HepG2 (cell line): ENCODE results near the gene EGR2. TPM values are rescaled to one million over a fixed set of nuclear protein-coding genes. Genes with fewer than 3 reads are reported as not detected.

ENCODE experiments used
- ATAC-seq: fragments of 200-7000 bp; cut with Tn5 transposase; 3 replicates; pipeline ENCODE4 v1.9.1; 2020; ENCODE audit warnings: mild to moderate bottlenecking, moderate library complexity
- BruUV-seq: library from RNA; stranded (reverse); fragments of 400-500 nt; replicated peaks from 2 replicates; lab custom pipeline; 2021; lab: Mats Ljungman, UMichigan
- CTCF ChIA-PET: fragments of 300-600 bp; formaldehyde crosslinking; extraction: SDS; loops from one replicate; lab custom pipeline; 2021; ENCODE audit warnings: low total read pairs, inconsistent platforms, low intra/inter-chr PET ratio; lab: Yijun Ruan, JAX
- POLR2A ChIA-PET: fragments of 350-600 bp; sonication (Branson Sonifier 250); formaldehyde crosslinking; loops from one replicate; lab custom pipeline; 2020; ENCODE audit warnings: antibody characterized with exemption, inconsistent platforms; lab: Yijun Ruan, JAX
- DNase-seq: peaks from one replicate; pipeline ENCODE4 v3.0.0-alpha.2; 2015; ENCODE audit warnings: low spot score
- FAIRE-seq: peaks from 3 replicates; lab custom pipeline; 2011; peaks lifted over from hg19 to GRCh38; lab: Jason Lieb, UNC
- H2AFZ ChIP-seq: one replicate; pipeline ENCODE4 v1.6.1; 2011; ENCODE audit warnings: low read length, inconsistent platforms
- H3K27ac ChIP-seq: fragments of 300-600 bp; 3 replicates; pipeline ENCODE4 v1.8.0; 2011; ENCODE audit warnings: mixed run types, mild to moderate bottlenecking, mixed read lengths, low read length, inconsistent platforms; ENCODE audit not compliant: insufficient read depth; ENCODE audit errors: extremely low read length
- H3K27me3 ChIP-seq, 2 experiments: fragments of 200-600 bp in 1 of 2; 2 replicates in 1 of 2; 3 replicates in 1 of 2; pipeline versions ENCODE4 v1.6.0 to v1.8.0; 2011; ENCODE audit warnings: low read length in 2 of 2, mild to moderate bottlenecking in 2 of 2, moderate library complexity in 2 of 2, inconsistent platforms in 1 of 2; ENCODE audit not compliant: insufficient read depth in 2 of 2, control insufficient read depth in 1 of 2
- H3K36me3 ChIP-seq, 2 experiments: fragments of 200-600 bp in 1 of 2; replicated peaks in 1 of 2; 2 replicates in 1 of 2; 3 replicates in 1 of 2; pipeline versions ENCODE4 v1.5.1 to v1.8.0; 2011; ENCODE audit warnings: low read length in 2 of 2, inconsistent platforms in 1 of 2; ENCODE audit not compliant: insufficient read depth in 2 of 2, control insufficient read depth in 1 of 2
- H3K4me1 ChIP-seq: 2 replicates; pipeline ENCODE4 v1.5.1; 2012; ENCODE audit warnings: low read length, inconsistent platforms; ENCODE audit not compliant: insufficient read depth
- H3K4me2 ChIP-seq: 2 replicates; pipeline ENCODE4 v1.6.0; 2011; ENCODE audit warnings: low read depth, low read length, inconsistent platforms
- H3K4me3 ChIP-seq, 3 experiments: fragments of 200-600 bp in 1 of 3; sonication (generic), shearing (Covaris generic) in 1 of 3; replicated peaks in 1 of 3; 2 replicates each; pipeline ENCODE4 v1.5.1; 2011 to 2016; ENCODE audit warnings: low read length in 3 of 3, inconsistent platforms in 2 of 3, low read depth in 2 of 3, mild to moderate bottlenecking in 2 of 3, control low read depth in 1 of 3, mixed read lengths in 1 of 3; ENCODE audit not compliant: insufficient read depth in 1 of 3
- H3K79me2 ChIP-seq: one replicate; pipeline ENCODE4 v1.6.1; 2011; ENCODE audit warnings: low read length, inconsistent platforms; ENCODE audit not compliant: insufficient read depth
- H3K9ac ChIP-seq: 2 replicates; pipeline ENCODE4 v1.6.0; 2011; ENCODE audit warnings: mild to moderate bottlenecking, low read depth, low read length, inconsistent platforms; ENCODE audit not compliant: insufficient read depth
- H3K9me3 ChIP-seq: 2 replicates; pipeline ENCODE4 v1.5.1; 2012; ENCODE audit warnings: mild to moderate bottlenecking, low read length
- H4K20me1 ChIP-seq: 2 replicates; pipeline ENCODE4 v1.6.0; 2011; ENCODE audit warnings: inconsistent platforms, mild to moderate bottlenecking, low read length, moderate library complexity; ENCODE audit not compliant: insufficient read depth
- HNF4A ChIP-seq: sonication (generic); formaldehyde crosslinking; IDR thresholded peaks from 2 replicates; pipeline ENCODE4 v1.4.0; 2020; ENCODE audit warnings: missing genetic modification reagents
- PATZ1 ChIP-seq: sonication (generic); formaldehyde crosslinking; IDR thresholded peaks from 2 replicates; pipeline ENCODE4 v1.4.0; 2020; ENCODE audit warnings: missing genetic modification reagents
- YEATS4 ChIP-seq: sonication (generic); formaldehyde crosslinking; IDR thresholded peaks from 2 replicates; pipeline ENCODE4 v1.4.0; 2020; ENCODE audit warnings: missing genetic modification reagents, borderline replicate concordance
- ZNF441 ChIP-seq: sonication (generic); formaldehyde crosslinking; IDR thresholded peaks from 2 replicates; pipeline ENCODE4 v1.7.0; 2021; ENCODE audit warnings: missing genetic modification reagents, borderline replicate concordance
- WGBS: methylation state at CpG from one replicate; pipeline ENCODE4 v1.1.6; 2017; ENCODE audit warnings: low lambda C conversion rate; 5-methylcytosine and 5-hydroxymethylcytosine counted together
- in situ Hi-C: cut with HindIII; loops from 2 replicates; pipeline ENCODE4 v1.10.0; 2017; ENCODE audit warnings: low pct_unique_long_range_greater_than_20kb; ENCODE audit not compliant: extremely low pct_ligation_motif_present
- intact Hi-C: fragments of 100-400 bp; cut with micrococcal nuclease; formaldehyde crosslinking; loops from one replicate; pipeline ENCODE4 v1.10.0; 2022; ENCODE audit not compliant: unreplicated experiment
- polyA plus RNA-seq, 8 experiments: library from polyadenylated mRNA; depleted of rRNA in 3 of 8; stranded (reverse) in 7 of 8; unstranded in 1 of 8; fragments of >200 nt; fragmentation: Illumina TruSeq in 4 of 8; extraction: Trizol in 4 of 8; gene quantifications; 2 replicates each; pipeline versions ENCODE4 v1.2.1 to v1.2.3, GENCODE V29; 2011 to 2016; ENCODE audit warnings: low read depth in 4 of 8, missing spikeins in 1 of 8, mixed read lengths in 1 of 8; ENCODE audit not compliant: insufficient read depth in 1 of 8
- total RNA-seq, 5 experiments: library from RNA; depleted of rRNA; stranded (reverse); fragments of >200 nt; fragmentation: Illumina TruSeq; extraction: Trizol; gene quantifications; 2 replicates each; pipeline ENCODE4 v1.2.3, GENCODE V29; 2016; ENCODE audit warnings: low read depth in 1 of 5
- TF ChIP-seq, protein P1 (sequence below): fragments of 450-650 bp; IDR thresholded peaks from 2 replicates; pipeline ENCODE4 v1.6.1; 2017

The EGR2 gene
- total and polyA plus RNA-seq, 2 of the 13 experiments (the other 11 are each of a cell fraction or from before 2014, with no cell fraction given): 0.11 to 0.15 TPM

DNA sequence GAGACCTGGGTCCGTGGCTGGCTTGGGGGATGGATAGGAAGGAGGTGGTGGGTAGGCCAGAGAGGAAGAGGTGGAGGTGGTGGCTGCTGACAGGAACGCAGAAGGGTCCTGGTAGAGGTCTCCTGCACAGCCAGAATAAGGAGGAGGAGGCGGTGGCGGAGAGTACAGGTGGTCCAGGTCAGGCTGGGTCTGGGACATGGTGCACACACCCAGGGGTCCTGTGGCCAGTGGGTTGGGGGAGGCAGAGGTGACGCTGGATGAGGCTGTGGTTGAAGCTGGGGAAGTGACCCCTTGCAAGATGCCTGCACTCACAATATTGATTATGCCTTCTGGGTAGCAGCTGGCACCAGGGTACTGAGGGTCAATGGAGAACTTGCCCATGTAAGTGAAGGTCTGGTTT is 2.2 kb downstream of the EGR2 start:
- Histone ChIP-seq H3K79me2 (no peaks in the 10 kb centered on the region), H3K9me3 (no peaks in the 10 kb centered on the region), H3K4me2 (no peak overlapping the region), H4K20me1 (no peaks in the 10 kb centered on the region), H3K27ac (no peak overlapping the region), H3K9ac (no peak overlapping the region), H3K4me3 (no peak overlapping the region), H3K4me1 (peaks cover 23% of the 10 kb centered on the region), H3K27me3 (peaks cover 7 to 23% of the 10 kb centered on the region in 2 experiments; a peak in 4 of 5 replicates), H3K36me3 (no peaks in the 10 kb centered on the region), H2AFZ (no peak overlapping the region)
- FAIRE-seq (no peak), ATAC-seq (no peak), DNase-seq (no peak)
- WGBS: 83% methylated on average over 5 of the region's 5 CpGs
- ChIA-PET POLR2A (no interaction called here), CTCF (no interaction called here)
- intact Hi-C loops: no loop called here
- in situ Hi-C loops: loop anchor here (25.0 kb wide), 1 partner anchor 552 kb away; the partner anchor contains the start of gene RTKN2
- no TSS peak for BruUV-seq
- TF ChIP-seq PATZ1 (CRISPR knock-in tag) (no peak), HNF4A (no peak), ZNF441 (CRISPR knock-in tag) (no peak)
- TF ChIP-seq, protein P1, sequence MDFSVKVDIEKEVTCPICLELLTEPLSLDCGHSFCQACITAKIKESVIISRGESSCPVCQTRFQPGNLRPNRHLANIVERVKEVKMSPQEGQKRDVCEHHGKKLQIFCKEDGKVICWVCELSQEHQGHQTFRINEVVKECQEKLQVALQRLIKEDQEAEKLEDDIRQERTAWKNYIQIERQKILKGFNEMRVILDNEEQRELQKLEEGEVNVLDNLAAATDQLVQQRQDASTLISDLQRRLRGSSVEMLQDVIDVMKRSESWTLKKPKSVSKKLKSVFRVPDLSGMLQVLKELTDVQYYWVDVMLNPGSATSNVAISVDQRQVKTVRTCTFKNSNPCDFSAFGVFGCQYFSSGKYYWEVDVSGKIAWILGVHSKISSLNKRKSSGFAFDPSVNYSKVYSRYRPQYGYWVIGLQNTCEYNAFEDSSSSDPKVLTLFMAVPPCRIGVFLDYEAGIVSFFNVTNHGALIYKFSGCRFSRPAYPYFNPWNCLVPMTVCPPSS: no peak

DNA sequence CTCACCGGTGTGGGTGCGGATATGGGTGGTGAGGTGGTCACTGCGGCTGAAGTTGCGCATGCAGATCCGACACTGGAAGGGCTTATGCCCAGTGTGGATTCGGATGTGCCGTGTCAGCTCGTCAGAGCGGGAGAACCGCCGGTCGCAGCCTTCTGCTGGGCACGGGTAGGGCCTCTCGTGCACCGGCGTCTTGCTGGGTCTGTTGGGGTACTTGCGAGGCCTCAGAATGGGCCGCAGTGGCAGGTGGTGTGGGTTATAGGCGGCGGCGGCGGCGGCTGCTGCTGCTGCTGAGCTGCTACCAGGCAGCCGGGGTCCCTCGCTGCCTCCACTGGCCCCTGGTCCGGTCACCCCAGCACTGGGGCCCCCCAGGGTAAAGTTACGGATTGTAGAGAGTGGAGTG is 2.7 kb downstream of the EGR2 start:
- Histone ChIP-seq H4K20me1 (0 out of 2 replicates have a peak, but pooled peaks cover under 1% of the 10 kb centered on the region), H3K4me3 (no peak overlapping the region), H3K79me2 (no peaks in the 10 kb centered on the region), H2AFZ (no peak overlapping the region), H3K9me3 (no peaks in the 10 kb centered on the region), H3K9ac (no peak overlapping the region), H3K27ac (no peak overlapping the region), H3K4me2 (no peak overlapping the region), H3K4me1 (peaks cover 25% of the 10 kb centered on the region), H3K36me3 (no peaks in the 10 kb centered on the region), H3K27me3 (peaks cover 7 to 23% of the 10 kb centered on the region in 2 experiments; a peak in 4 of 5 replicates)
- ATAC-seq: no peak
- ChIA-PET CTCF (no interaction called here), POLR2A (no interaction called here)
- intact Hi-C loops: no loop called here
- WGBS: 93% methylated on average over 25 of the region's 27 CpGs
- in situ Hi-C loops: loop anchor here (25.0 kb wide), 1 partner anchor 551 kb away; the partner anchor contains the start of gene RTKN2
- BruUV-seq: no TSS peak
- no peak for FAIRE-seq
- TF ChIP-seq YEATS4 (CRISPR knock-in tag): no peak
- no peak for DNase-seq
